Kidney (tissue), 14 donors: ENCODE measurements around the gene GNAI3. TPM values are rescaled to one million over a fixed set of nuclear protein-coding genes. Genes with fewer than 3 reads are reported as not detected.

Experiments used
- DNase-seq, 5 donors: peaks; one replicate each; pipeline ENCODE4 v3.0.0-alpha.2; 2013 to 2020
- FAIRE-seq: peaks from 2 replicates; lab custom pipeline; 2012; peaks lifted over from hg19 to GRCh38; lab: Jason Lieb, UNC
- H3K27ac ChIP-seq, 2 donors: one replicate each; pipeline ENCODE4 v1.7.0; 2013; ENCODE audit warnings: low read depth in 2 of 2, low read length in 2 of 2, inconsistent platforms in 1 of 2
- H3K27me3 ChIP-seq: one replicate; pipeline ENCODE4 v1.7.1; 2013; ENCODE audit warnings: low read length, inconsistent platforms; ENCODE audit not compliant: control insufficient read depth, insufficient read depth
- H3K36me3 ChIP-seq, 3 donors: one replicate each; pipeline versions ENCODE4 v1.7.0 to v1.7.1; 2013; ENCODE audit warnings: low read length in 3 of 3, control low read depth in 1 of 3, inconsistent platforms in 1 of 3; ENCODE audit not compliant: insufficient read depth in 3 of 3, control insufficient read depth in 2 of 3
- H3K4me1 ChIP-seq, 3 donors: one replicate each; pipeline versions ENCODE4 v1.7.0 to v1.7.1; 2013; ENCODE audit warnings: low read length in 3 of 3, inconsistent platforms in 1 of 3, low read depth in 1 of 3; ENCODE audit not compliant: control insufficient read depth in 2 of 3, insufficient read depth in 2 of 3
- H3K4me3 ChIP-seq, 3 donors: one replicate each; pipeline versions ENCODE4 v1.7.0 to v1.8.1; 2013; ENCODE audit warnings: low read length in 3 of 3, control low read depth in 1 of 3, inconsistent platforms in 1 of 3
- H3K9ac ChIP-seq, 3 donors: one replicate each; pipeline versions ENCODE4 v1.7.0 to v1.7.1; 2013; ENCODE audit warnings: low read length in 3 of 3, control low read depth in 1 of 3, inconsistent platforms in 1 of 3
- H3K9me3 ChIP-seq, 3 donors: one replicate each; pipeline versions ENCODE4 v1.7.0 to v1.7.1; 2013; ENCODE audit warnings: low read length in 3 of 3, control low read depth in 1 of 3, inconsistent platforms in 1 of 3; ENCODE audit not compliant: control insufficient read depth in 2 of 3, insufficient read depth in 1 of 3
- CTCF ChIP-seq: IDR thresholded peaks from 3 replicates; pipeline ENCODE4 v1.5.1; 2012; ENCODE audit warnings: mild to moderate bottlenecking, moderate library complexity, borderline replicate concordance; ENCODE audit not compliant: insufficient read depth; ENCODE audit errors: extremely low read depth
- intact Hi-C: fragments of 100-400 bp; cut with DNase I; formaldehyde crosslinking; loops from one replicate; pipeline ENCODE4 v1.11.1; 2022
- polyA plus RNA-seq: library from polyadenylated mRNA; stranded (reverse); fragments of 350-450 nt; fragmentation: Illumina TruSeq; extraction: RNeasy Lipid Tissue Mini Kit (QIAGEN cat#74804); gene quantifications from one replicate; pipeline ENCODE4 v1.2.3, GENCODE V29; 2014; ENCODE audit warnings: low read depth, low replicate concordance; ENCODE audit not compliant: insufficient read depth
- total RNA-seq: library from RNA; stranded (reverse); fragmentation: NEBNext Ultra II Directional; extraction: Animal tissue kit (Norgen Biotek cat#: 25700); gene quantifications from one replicate; pipeline ENCODE4 v1.2.1, GENCODE V29; 2021
- donor health status: control.
- donor health status: control.
- donor health status: control.
- donor health status: control.
- donor health status: control.
- donor health status: DM: yes; HTN: yes; CAD: no.
- donor health status: Normal renal cell carcinoma (clear cell type).

GNAI3 gene
- total and polyA plus RNA-seq, 2 donors from 2014 or later: 4.2 to 8.0 TPM

- H3K27ac ChIP-seq: no peak overlapping the region
- TF ChIP-seq CTCF: no peak
- peaks cover 0 to 4% (median 2%) of the 10 kb centered on the region in 3 donors for H3K4me1 ChIP-seq
- no peak overlapping the region for H3K9ac ChIP-seq
- no peaks in the 10 kb centered on the region for H3K36me3 ChIP-seq
- no peak overlapping the region for H3K4me3 ChIP-seq
- DNase-seq (no peak), FAIRE-seq (no peak)
- no peaks in the 10 kb centered on the region for H3K27me3 ChIP-seq
- H3K9me3 ChIP-seq: no peaks in the 10 kb centered on the region
- intact Hi-C loops: no loop called here
These were observed 63.0 kb downstream of the GNAI3 start for GRCh38 chr1:109611308-109611990.

GRCh38 chr1:109613361-109614147 is 65.1 kb downstream of the GNAI3 start:
- no peaks in the 10 kb centered on the region for H3K9me3 ChIP-seq
- no peaks in the 10 kb centered on the region for H3K27me3 ChIP-seq
- H3K36me3 ChIP-seq: no peaks in the 10 kb centered on the region
- DNase-seq (no peak), FAIRE-seq (no peak)
- no peak overlapping the region for H3K4me3 ChIP-seq
- H3K27ac ChIP-seq: no peak overlapping the region
- intact Hi-C loops: no loop called here
- no peak for TF ChIP-seq CTCF
- no peak overlapping the region for H3K9ac ChIP-seq
- H3K4me1 ChIP-seq: peaks cover 0 to 4% (median 2%) of the 10 kb centered on the region in 3 donors

- Histone ChIP-seq H3K9ac (no peak overlapping the region), H3K27me3 (no peaks in the 10 kb centered on the region), H3K9me3 (no peaks in the 10 kb centered on the region), H3K4me1 (peaks cover 3 to 12% (median 10%) of the 10 kb centered on the region in 3 donors), H3K4me3 (no peak overlapping the region), H3K27ac (peak overlapping the region in 1 of 2 donors; percentile 34), H3K36me3 (no peaks in the 10 kb centered on the region)
- FAIRE-seq (no peak), DNase-seq (peak in 2 of 5 donors; percentile 41 to 75)
- no peak for TF ChIP-seq CTCF
- intact Hi-C loops: no loop called here
These were observed 67.5 kb downstream of the GNAI3 start for GRCh38 chr1:109615879-109616278.
